Muscle of arm (tissue), 12 donors: ENCODE results near the gene ZNF430. TPM values are rescaled to one million over a fixed set of nuclear protein-coding genes. Genes with fewer than 3 reads are reported as not detected.

Experiments used
- DNase-seq: peaks from one replicate; pipeline ENCODE4 v3.0.0-alpha.2; 2013
- polyA plus RNA-seq, 12 donors: library from polyadenylated mRNA; unstranded; fragments of 120-200 nt; gene quantifications; one replicate each; pipeline ENCODE4 v1.2.1, GENCODE V29; 2013; ENCODE audit not compliant: insufficient read length in 12 of 12

The ZNF430 gene
- polyA plus RNA-seq, 12 donors: 4.4 to 10.7 (median 7.8) TPM; not detected in 1

GRCh38 chr19:21109116-21109515 lies 88.7 kb downstream of the ZNF430 start:
- no peak for DNase-seq

Other genes starting within 250 kb of the ZNF430 start
- 1 to 10 TPM in 10 of 12 donors, not detected in 2; 1.7 to 5.8 (median 2.7) TPM for gene ZNF66, start 244.4 kb upstream of the ZNF430 start, polyA plus RNA-seq
- 10 to 100 TPM in 8 of 12 donors, 1 to 10 TPM in 2, not detected in 2; 7.6 to 18.2 (median 12.2) TPM for gene ZNF85, start 97.4 kb upstream of the ZNF430 start, polyA plus RNA-seq
- gene ZNF714, start 61.5 kb downstream of the ZNF430 start, polyA plus RNA-seq: 10 to 100 TPM in 5 of 12 donors, 1 to 10 TPM in 6, not detected in 1; 5.7 to 17.0 (median 9.3) TPM
- 10 to 100 TPM in 11 of 12 donors, not detected in 1; 14.8 to 43.2 (median 25.8) TPM for gene ZNF431, start 121.4 kb downstream of the ZNF430 start, polyA plus RNA-seq